Measurements from ENCODE around the gene POLR3C.
"Not testable (repeated sequence)": the region's sequence is repeated elsewhere in the genome, so short reads cannot be mapped to it uniquely, and the experiment has no call there.

Gene POLR3C

GRCh38 chr1:145792484-145792883, 31.5 kb upstream of the POLR3C start:
- H3K36me3 ChIP-seq (ENCODE audit: control insufficient read depth in 2 of 2, insufficient read depth in 2 of 2, low read length in 2 of 2): peaks cover 0 to 9% of the 10 kb centered on the region in 2 donors
- H3K4me1 ChIP-seq (ENCODE audit: control insufficient read depth in 2 of 2, insufficient read depth in 2 of 2, low read length in 2 of 2): no peaks in the 10 kb centered on the region
- H3K9ac ChIP-seq (ENCODE audit: low read depth in 1 of 2, low read length in 2 of 2): no peak overlapping the region
- H3K9me3 ChIP-seq (ENCODE audit: control insufficient read depth in 2 of 2, low read length in 2 of 2): peaks cover 0 to 5% of the 10 kb centered on the region in 2 donors
- no peak overlapping the region for H3K4me3 ChIP-seq (ENCODE audit: low read length in 2 of 2)
- H3K27ac ChIP-seq (ENCODE audit: low read depth in 2 of 2, low read length in 2 of 2): no peak overlapping the region
- H3K27me3 ChIP-seq (ENCODE audit: control insufficient read depth in 2 of 2, insufficient read depth in 2 of 2, low read length in 2 of 2): no peaks in the 10 kb centered on the region

GRCh38 chr1:145795257-145795881, 28.6 kb upstream of the POLR3C start:
- Histone ChIP-seq H3K36me3 (ENCODE audit: control insufficient read depth in 2 of 2, insufficient read depth in 2 of 2, low read length in 2 of 2) (peaks cover 0 to 2% of the 10 kb centered on the region in 2 donors), H3K9ac (ENCODE audit: low read depth in 1 of 2, low read length in 2 of 2) (no peak overlapping the region), H3K4me3 (ENCODE audit: low read length in 2 of 2) (no peak overlapping the region), H3K4me1 (ENCODE audit: control insufficient read depth in 2 of 2, insufficient read depth in 2 of 2, low read length in 2 of 2) (no peaks in the 10 kb centered on the region), H3K27me3 (ENCODE audit: control insufficient read depth in 2 of 2, insufficient read depth in 2 of 2, low read length in 2 of 2) (no peaks in the 10 kb centered on the region), H3K9me3 (ENCODE audit: control insufficient read depth in 2 of 2, low read length in 2 of 2) (peaks cover 0 to 5% of the 10 kb centered on the region in 2 donors), H3K27ac (ENCODE audit: low read depth in 2 of 2, low read length in 2 of 2) (no peak overlapping the region)

- H3K4me3 ChIP-seq (ENCODE audit: low read length in 2 of 2): no peak overlapping the region
These were observed 27.2 kb upstream of the POLR3C start for GRCh38 chr1:145796753-145797152.

GRCh38 chr1:145799806-145800205, 24.2 kb upstream of the POLR3C start:
- no peak overlapping the region for H3K27ac ChIP-seq (ENCODE audit: low read depth in 2 of 2, low read length in 2 of 2)
- H3K4me3 ChIP-seq (ENCODE audit: low read length in 2 of 2): no peak overlapping the region
- no peaks in the 10 kb centered on the region for H3K27me3 ChIP-seq (ENCODE audit: control insufficient read depth in 2 of 2, insufficient read depth in 2 of 2, low read length in 2 of 2)
- peaks cover 0 to 2% of the 10 kb centered on the region in 2 donors for H3K36me3 ChIP-seq (ENCODE audit: control insufficient read depth in 2 of 2, insufficient read depth in 2 of 2, low read length in 2 of 2)
- no peak overlapping the region for H3K9ac ChIP-seq (ENCODE audit: low read depth in 1 of 2, low read length in 2 of 2)
- H3K9me3 ChIP-seq (ENCODE audit: control insufficient read depth in 2 of 2, low read length in 2 of 2): peaks cover 0 to 5% of the 10 kb centered on the region in 2 donors
- no peaks in the 10 kb centered on the region for H3K4me1 ChIP-seq (ENCODE audit: control insufficient read depth in 2 of 2, insufficient read depth in 2 of 2, low read length in 2 of 2)

More at GRCh38 chr1:145796753-145797152, 27.2 kb upstream of the POLR3C start:
- Histone ChIP-seq H3K9ac (ENCODE audit: low read depth in 1 of 2, low read length in 2 of 2) (no peak overlapping the region), H3K36me3 (ENCODE audit: control insufficient read depth in 2 of 2, insufficient read depth in 2 of 2, low read length in 2 of 2) (peaks cover 0 to 2% of the 10 kb centered on the region in 2 donors), H3K4me1 (ENCODE audit: control insufficient read depth in 2 of 2, insufficient read depth in 2 of 2, low read length in 2 of 2) (no peaks in the 10 kb centered on the region), H3K9me3 (ENCODE audit: control insufficient read depth in 2 of 2, low read length in 2 of 2) (peaks cover 0 to 5% of the 10 kb centered on the region in 2 donors), H3K27me3 (ENCODE audit: control insufficient read depth in 2 of 2, insufficient read depth in 2 of 2, low read length in 2 of 2) (no peaks in the 10 kb centered on the region), H3K27ac (ENCODE audit: low read depth in 2 of 2, low read length in 2 of 2) (no peak overlapping the region)

- no peaks in the 10 kb centered on the region for H3K36me3 ChIP-seq (ENCODE audit: control insufficient read depth in 2 of 2, insufficient read depth in 2 of 2, low read length in 2 of 2)
- no peaks in the 10 kb centered on the region for H3K9me3 ChIP-seq (ENCODE audit: control insufficient read depth in 2 of 2, low read length in 2 of 2)
- no peak overlapping the region for H3K9ac ChIP-seq (ENCODE audit: low read depth in 1 of 2, low read length in 2 of 2)
- no peaks in the 10 kb centered on the region for H3K4me1 ChIP-seq (ENCODE audit: control insufficient read depth in 2 of 2, insufficient read depth in 2 of 2, low read length in 2 of 2)
- H3K4me3 ChIP-seq (ENCODE audit: low read length in 2 of 2): no peak overlapping the region
- no peak overlapping the region for H3K27ac ChIP-seq (ENCODE audit: low read depth in 2 of 2, low read length in 2 of 2)
- H3K27me3 ChIP-seq (ENCODE audit: control insufficient read depth in 2 of 2, insufficient read depth in 2 of 2, low read length in 2 of 2): no peaks in the 10 kb centered on the region
These were observed 19.6 kb upstream of the POLR3C start for GRCh38 chr1:145804235-145805045.

GRCh38 chr1:145805057-145805456, 18.9 kb upstream of the POLR3C start:
- H3K9ac ChIP-seq (ENCODE audit: low read depth in 1 of 2, low read length in 2 of 2): no peak overlapping the region
- no peak overlapping the region for H3K27ac ChIP-seq (ENCODE audit: low read depth in 2 of 2, low read length in 2 of 2)
- H3K9me3 ChIP-seq (ENCODE audit: control insufficient read depth in 2 of 2, low read length in 2 of 2): no peaks in the 10 kb centered on the region
- no peak overlapping the region for H3K4me3 ChIP-seq (ENCODE audit: low read length in 2 of 2)
- no peaks in the 10 kb centered on the region for H3K36me3 ChIP-seq (ENCODE audit: control insufficient read depth in 2 of 2, insufficient read depth in 2 of 2, low read length in 2 of 2)
- H3K27me3 ChIP-seq (ENCODE audit: control insufficient read depth in 2 of 2, insufficient read depth in 2 of 2, low read length in 2 of 2): no peaks in the 10 kb centered on the region
- no peaks in the 10 kb centered on the region for H3K4me1 ChIP-seq (ENCODE audit: control insufficient read depth in 2 of 2, insufficient read depth in 2 of 2, low read length in 2 of 2)

GRCh38 chr1:145806408-145806807, 17.6 kb upstream of the POLR3C start:
- Histone ChIP-seq H3K4me1 (ENCODE audit: control insufficient read depth in 2 of 2, insufficient read depth in 2 of 2, low read length in 2 of 2) (no peaks in the 10 kb centered on the region), H3K4me3 (ENCODE audit: low read length in 2 of 2) (no peak overlapping the region), H3K27ac (ENCODE audit: low read depth in 2 of 2, low read length in 2 of 2) (no peak overlapping the region), H3K36me3 (ENCODE audit: control insufficient read depth in 2 of 2, insufficient read depth in 2 of 2, low read length in 2 of 2) (no peaks in the 10 kb centered on the region), H3K9ac (ENCODE audit: low read depth in 1 of 2, low read length in 2 of 2) (no peak overlapping the region), H3K9me3 (ENCODE audit: control insufficient read depth in 2 of 2, low read length in 2 of 2) (no peaks in the 10 kb centered on the region), H3K27me3 (ENCODE audit: control insufficient read depth in 2 of 2, insufficient read depth in 2 of 2, low read length in 2 of 2) (no peaks in the 10 kb centered on the region)

- Histone ChIP-seq H3K9me3 (ENCODE audit: control insufficient read depth in 2 of 2, low read length in 2 of 2) (no peaks in the 10 kb centered on the region), H3K4me3 (ENCODE audit: low read length in 2 of 2) (no peak overlapping the region), H3K4me1 (ENCODE audit: control insufficient read depth in 2 of 2, insufficient read depth in 2 of 2, low read length in 2 of 2) (no peaks in the 10 kb centered on the region), H3K27ac (ENCODE audit: low read depth in 2 of 2, low read length in 2 of 2) (no peak overlapping the region), H3K27me3 (ENCODE audit: control insufficient read depth in 2 of 2, insufficient read depth in 2 of 2, low read length in 2 of 2) (no peaks in the 10 kb centered on the region), H3K36me3 (ENCODE audit: control insufficient read depth in 2 of 2, insufficient read depth in 2 of 2, low read length in 2 of 2) (no peaks in the 10 kb centered on the region), H3K9ac (ENCODE audit: low read depth in 1 of 2, low read length in 2 of 2) (no peak overlapping the region)
These were observed 17.2 kb upstream of the POLR3C start for GRCh38 chr1:145806844-145807243.

GRCh38 chr1:145812977-145813810, 10.8 kb upstream of the POLR3C start:
- H3K27me3 ChIP-seq (ENCODE audit: control insufficient read depth in 2 of 2, insufficient read depth in 2 of 2, low read length in 2 of 2); H3K36me3 ChIP-seq (ENCODE audit: control insufficient read depth in 2 of 2, insufficient read depth in 2 of 2, low read length in 2 of 2): not testable (repeated sequence)

GRCh38 chr1:145818095-145818494, 5.9 kb upstream of the POLR3C start:
- H3K36me3 ChIP-seq (ENCODE audit: control insufficient read depth in 2 of 2, insufficient read depth in 2 of 2, low read length in 2 of 2); H3K27ac ChIP-seq (ENCODE audit: low read depth in 2 of 2, low read length in 2 of 2): not testable (repeated sequence)

More at GRCh38 chr1:145812977-145813810, 10.8 kb upstream of the POLR3C start:
- H3K9ac ChIP-seq (ENCODE audit: low read depth in 1 of 2, low read length in 2 of 2); H3K27ac ChIP-seq (ENCODE audit: low read depth in 2 of 2, low read length in 2 of 2); H3K4me1 ChIP-seq (ENCODE audit: control insufficient read depth in 2 of 2, insufficient read depth in 2 of 2, low read length in 2 of 2); H3K9me3 ChIP-seq (ENCODE audit: control insufficient read depth in 2 of 2, low read length in 2 of 2); H3K4me3 ChIP-seq (ENCODE audit: low read length in 2 of 2): not testable (repeated sequence)

More at GRCh38 chr1:145818095-145818494, 5.9 kb upstream of the POLR3C start:
- H3K4me1 ChIP-seq (ENCODE audit: control insufficient read depth in 2 of 2, insufficient read depth in 2 of 2, low read length in 2 of 2); H3K27me3 ChIP-seq (ENCODE audit: control insufficient read depth in 2 of 2, insufficient read depth in 2 of 2, low read length in 2 of 2); H3K4me3 ChIP-seq (ENCODE audit: low read length in 2 of 2); H3K9ac ChIP-seq (ENCODE audit: low read depth in 1 of 2, low read length in 2 of 2); H3K9me3 ChIP-seq (ENCODE audit: control insufficient read depth in 2 of 2, low read length in 2 of 2): not testable (repeated sequence)

Measured in mucosa of rectum (tissue), 2 donors.